Adipocyte (in vitro differentiated cells): Measurements from ENCODE around the gene APOL1.

ENCODE experiments used
- DNase-seq: peaks from one replicate; pipeline ENCODE4 v3.0.0-alpha.2; 2015; ENCODE audit warnings: low read depth
- H3K27me3 ChIP-seq: replicated peaks from 2 replicates; pipeline ENCODE4 v1.7.0; 2013; ENCODE audit warnings: mild to moderate bottlenecking, low read length, moderate library complexity; ENCODE audit not compliant: control insufficient read depth, insufficient read depth
- H3K36me3 ChIP-seq: 2 replicates; pipeline ENCODE4 v1.7.0; 2013; ENCODE audit warnings: low read length, mild to moderate bottlenecking, moderate library complexity; ENCODE audit not compliant: control insufficient read depth, insufficient read depth, severe bottlenecking
- H3K4me1 ChIP-seq: 2 replicates; pipeline ENCODE4 v1.7.0; 2013; ENCODE audit warnings: mild to moderate bottlenecking, low read length, moderate library complexity; ENCODE audit not compliant: control insufficient read depth, insufficient read depth
- H3K4me3 ChIP-seq: 2 replicates; pipeline ENCODE4 v1.7.0; 2013; ENCODE audit warnings: mild to moderate bottlenecking, low read length, moderate library complexity
- H3K9ac ChIP-seq: 2 replicates; pipeline ENCODE4 v1.7.0; 2013; ENCODE audit warnings: mild to moderate bottlenecking, low read length, moderate library complexity
- H3K9me3 ChIP-seq: 2 replicates; pipeline ENCODE4 v1.7.0; 2013; ENCODE audit warnings: mild to moderate bottlenecking, low read length, moderate library complexity; ENCODE audit not compliant: control insufficient read depth

The APOL1 gene

DNA sequence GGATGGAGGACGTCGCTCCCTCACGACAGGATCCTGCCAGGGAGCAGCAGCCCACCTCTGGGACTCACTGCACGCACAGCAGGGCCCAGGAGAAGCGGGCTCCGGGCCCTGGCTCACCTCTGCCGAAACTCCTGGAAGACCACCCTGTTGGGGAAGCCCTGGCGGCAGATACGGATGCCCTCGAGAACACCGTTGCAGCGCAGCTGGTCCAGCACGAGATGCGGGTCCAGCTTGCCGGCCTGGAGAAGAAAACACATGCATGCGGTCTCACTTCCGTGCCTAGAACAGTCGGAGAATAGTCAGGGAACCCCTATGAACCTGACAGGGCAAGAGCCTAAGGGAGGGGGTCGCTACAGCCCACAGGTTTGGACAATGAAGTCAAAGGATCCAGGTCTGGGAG is 52.9 kb downstream of the APOL1 start:
- Histone ChIP-seq H3K9me3 (no peaks in the 10 kb centered on the region), H3K9ac (no peak overlapping the region), H3K4me3 (no peak overlapping the region), H3K36me3 (peaks cover 97% of the 10 kb centered on the region), H3K4me1 (no peaks in the 10 kb centered on the region), H3K27me3 (no peaks in the 10 kb centered on the region)
- no peak for DNase-seq

DNA sequence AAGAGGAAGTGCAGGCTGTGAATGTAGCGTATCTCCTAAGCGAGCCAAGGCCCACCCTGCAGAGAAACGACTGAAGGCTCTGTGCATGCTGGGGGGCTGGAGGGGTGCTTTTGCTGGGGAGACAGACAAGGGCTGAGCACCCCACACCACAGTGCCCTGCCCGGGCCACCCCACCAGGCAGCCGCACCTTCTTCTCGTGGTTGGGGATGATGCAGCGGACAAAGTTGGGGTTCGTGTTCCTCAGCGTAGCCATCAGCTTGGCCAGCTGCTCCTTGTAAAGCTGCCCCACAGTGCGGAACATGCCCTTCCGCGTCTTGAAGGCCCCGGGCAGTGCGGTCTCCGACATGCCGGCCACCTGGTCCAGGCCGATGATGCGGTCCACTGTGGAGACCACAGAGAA is 53.3 kb downstream of the APOL1 start:
- Histone ChIP-seq H3K36me3 (peaks cover 97% of the 10 kb centered on the region), H3K4me1 (no peaks in the 10 kb centered on the region)
- DNase-seq = no peak

DNA sequence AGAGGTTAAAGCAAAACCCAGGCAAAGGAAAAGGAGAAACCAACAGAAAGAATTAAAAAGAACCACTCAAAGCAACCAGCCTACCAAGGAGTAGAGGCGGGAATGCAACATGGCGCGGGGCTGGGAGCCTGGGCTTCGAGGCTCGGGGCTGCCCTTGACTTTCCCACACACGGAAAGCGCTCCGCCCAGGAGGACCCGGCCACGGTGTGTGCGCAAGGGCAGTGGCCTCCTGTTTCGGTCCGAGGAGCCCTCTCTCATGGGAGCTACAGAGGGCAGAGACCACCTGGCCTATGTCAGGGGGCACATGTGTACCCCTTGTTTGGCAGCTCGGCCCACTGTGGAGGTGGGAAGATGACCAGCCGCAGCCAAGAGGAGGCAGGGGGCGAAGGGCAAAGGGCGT is 55.9 kb downstream of the APOL1 start:
- Histone ChIP-seq H3K27me3 (no peaks in the 10 kb centered on the region), H3K9ac (no peak overlapping the region), H3K9me3 (no peaks in the 10 kb centered on the region), H3K4me1 (no peaks in the 10 kb centered on the region), H3K36me3 (peaks cover 93% of the 10 kb centered on the region), H3K4me3 (no peak overlapping the region)
- no peak for DNase-seq

More for the DNA sequence above, 53.3 kb downstream of the APOL1 start:
- no peak overlapping the region for H3K9ac ChIP-seq
- H3K4me3 ChIP-seq = no peak overlapping the region
- no peaks in the 10 kb centered on the region for H3K9me3 ChIP-seq
- H3K27me3 ChIP-seq = no peaks in the 10 kb centered on the region

DNA sequence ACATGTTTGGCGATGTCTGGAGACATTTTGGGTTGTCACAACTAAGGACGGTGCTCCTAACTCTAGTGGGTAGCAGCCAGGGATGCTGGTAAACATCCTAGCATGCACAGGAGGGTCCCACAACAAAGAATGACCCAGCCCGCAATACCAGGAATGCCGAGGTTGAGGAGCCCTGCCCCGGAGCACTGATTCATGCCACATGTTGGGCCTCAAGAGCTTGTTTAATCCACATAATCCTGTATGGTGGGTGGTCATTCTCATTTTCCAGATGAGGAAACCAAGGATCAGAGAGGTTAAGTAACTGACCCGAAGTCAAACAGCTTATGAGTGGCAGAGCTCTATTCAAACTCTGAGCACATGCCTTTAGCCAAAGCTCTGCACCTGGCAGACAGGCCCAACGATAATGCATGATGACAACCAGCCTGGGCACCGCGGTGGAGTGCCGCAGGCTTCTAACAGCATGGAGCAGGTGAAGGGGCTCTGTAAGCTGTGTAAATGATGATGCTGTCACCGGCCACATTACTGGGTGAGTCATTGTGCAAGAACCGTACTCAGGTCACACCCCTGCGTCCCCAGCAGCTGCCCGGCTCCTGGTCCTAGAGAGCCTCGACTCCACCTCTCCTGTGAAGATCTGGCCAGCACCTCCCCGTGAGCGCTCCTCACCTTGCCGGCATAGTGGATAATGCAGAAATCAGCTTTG is 58.6 kb downstream of the APOL1 start:
- Histone ChIP-seq H3K36me3 (peaks cover 91% of the 10 kb centered on the region), H3K9me3 (no peaks in the 10 kb centered on the region), H3K27me3 (no peaks in the 10 kb centered on the region), H3K9ac (no peak overlapping the region), H3K4me3 (no peak overlapping the region), H3K4me1 (no peaks in the 10 kb centered on the region)
- DNase-seq = no peak

DNA sequence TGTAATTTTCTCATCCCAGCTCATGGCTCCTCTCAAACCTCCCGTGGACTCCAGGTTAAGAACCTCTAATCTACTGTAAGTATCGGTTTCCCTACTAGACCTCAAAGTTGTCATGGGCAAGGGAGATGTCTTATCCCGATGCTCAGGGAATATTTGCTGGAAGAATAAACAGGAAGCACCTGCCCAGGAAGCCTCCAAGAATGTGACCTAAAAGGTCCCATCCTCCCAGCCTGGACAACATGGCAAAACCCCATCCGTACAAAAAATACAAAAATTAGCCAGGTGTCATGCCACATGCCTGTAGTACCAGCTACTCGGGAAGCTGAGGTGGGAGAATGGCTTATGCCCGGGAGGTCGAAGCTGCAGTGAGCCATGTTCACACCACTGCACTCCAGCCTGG is 62.4 kb downstream of the APOL1 start:
- Histone ChIP-seq H3K4me3 (no peak overlapping the region), H3K4me1 (no peaks in the 10 kb centered on the region), H3K27me3 (no peaks in the 10 kb centered on the region), H3K9ac (no peak overlapping the region), H3K9me3 (no peaks in the 10 kb centered on the region), H3K36me3 (peaks cover 91% of the 10 kb centered on the region)
- DNase-seq = no peak

DNA sequence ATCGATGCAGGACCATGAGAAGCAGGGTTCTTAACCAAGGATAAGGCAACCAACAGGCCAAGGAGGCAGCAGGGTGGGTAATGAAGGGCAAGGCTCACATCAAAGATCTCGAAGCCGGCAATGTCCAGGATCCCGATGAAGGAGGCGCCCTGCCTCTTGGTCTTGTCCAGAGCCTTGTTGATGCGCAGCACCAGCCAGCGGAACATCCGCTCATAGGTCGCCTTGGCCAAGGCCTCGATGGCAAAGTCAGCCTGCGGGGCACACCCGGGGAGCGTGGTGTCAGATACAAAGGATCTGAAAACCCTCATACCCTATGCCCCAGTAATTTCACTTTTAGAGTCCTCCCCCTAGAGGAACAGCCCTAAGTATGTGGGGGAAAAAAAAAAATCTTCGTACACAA is 63.5 kb downstream of the APOL1 start:
- no peak overlapping the region for H3K4me3 ChIP-seq
- no peaks in the 10 kb centered on the region for H3K27me3 ChIP-seq
- H3K9me3 ChIP-seq = no peaks in the 10 kb centered on the region
- no peak overlapping the region for H3K9ac ChIP-seq
- H3K4me1 ChIP-seq = no peaks in the 10 kb centered on the region
- peaks cover 91% of the 10 kb centered on the region for H3K36me3 ChIP-seq
- DNase-seq = no peak
